Astrocyte of the spinal cord (primary cell): ENCODE results near the gene ANKRD34C.
"Not testable (repeated sequence)": the region's sequence is repeated elsewhere in the genome, so short reads cannot be mapped to it uniquely, and the experiment has no call there.

Experiments used
- DNase-seq: peaks from one replicate; pipeline ENCODE4 v3.0.0; 2011; ENCODE audit warnings: low read depth, low spot score
- H3K4me3 ChIP-seq: 2 replicates; pipeline ENCODE4 v1.5.1; 2011; ENCODE audit warnings: low read depth, mild to moderate bottlenecking, low read length, moderate library complexity
- CTCF ChIP-seq: IDR thresholded peaks from 2 replicates; pipeline ENCODE4 v1.5.1; 2012; ENCODE audit warnings: low read depth, mild to moderate bottlenecking, low read length, inconsistent platforms
- in situ Hi-C: cut with HindIII; loops from 2 replicates; pipeline ENCODE4 v1.10.0; 2017; ENCODE audit warnings: low sequenced_read_pairs

Gene ANKRD34C

GRCh38 chr15:79315623-79316328, 33.3 kb downstream of the ANKRD34C start:
- in situ Hi-C loops = no loop called here
- no peak for DNase-seq
- no peak for TF ChIP-seq CTCF

GRCh38 chr15:79316864-79317263, 34.3 kb downstream of the ANKRD34C start:
- H3K4me3 ChIP-seq = no peak overlapping the region
- DNase-seq = no peak
- no peak for TF ChIP-seq CTCF
- in situ Hi-C loops = no loop called here

More at GRCh38 chr15:79315623-79316328, 33.3 kb downstream of the ANKRD34C start:
- no peak overlapping the region for H3K4me3 ChIP-seq

- H3K4me3 ChIP-seq, in situ Hi-C loops, DNase-seq: not testable (repeated sequence)
These were observed 37.5 kb downstream of the ANKRD34C start for GRCh38 chr15:79319973-79320372.

- TF ChIP-seq CTCF = no peak
- no peak overlapping the region for H3K4me3 ChIP-seq
- in situ Hi-C loops = no loop called here
- no peak for DNase-seq
These were observed 39.4 kb downstream of the ANKRD34C start for GRCh38 chr15:79321876-79322275.

GRCh38 chr15:79322306-79322705, 39.8 kb downstream of the ANKRD34C start:
- DNase-seq = no peak
- no peak for TF ChIP-seq CTCF
- H3K4me3 ChIP-seq = no peak overlapping the region
- in situ Hi-C loops = no loop called here

GRCh38 chr15:79322945-79323344, 40.4 kb downstream of the ANKRD34C start:
- no peak overlapping the region for H3K4me3 ChIP-seq
- no peak for DNase-seq
- no peak for TF ChIP-seq CTCF
- in situ Hi-C loops = no loop called here

- TF ChIP-seq CTCF = no peak
- in situ Hi-C loops = no loop called here
- DNase-seq = peak; percentile 84
These were observed 46.7 kb downstream of the ANKRD34C start for GRCh38 chr15:79329171-79329611.

More at GRCh38 chr15:79329171-79329611, 46.7 kb downstream of the ANKRD34C start:
- H3K4me3 ChIP-seq = no peak overlapping the region
